ENCODE data around the gene GSTCD.
"Not testable (repeated sequence)": the region's sequence is repeated elsewhere in the genome, so short reads cannot be mapped to it uniquely, and the experiment has no call there.

Gene GSTCD

DNA sequence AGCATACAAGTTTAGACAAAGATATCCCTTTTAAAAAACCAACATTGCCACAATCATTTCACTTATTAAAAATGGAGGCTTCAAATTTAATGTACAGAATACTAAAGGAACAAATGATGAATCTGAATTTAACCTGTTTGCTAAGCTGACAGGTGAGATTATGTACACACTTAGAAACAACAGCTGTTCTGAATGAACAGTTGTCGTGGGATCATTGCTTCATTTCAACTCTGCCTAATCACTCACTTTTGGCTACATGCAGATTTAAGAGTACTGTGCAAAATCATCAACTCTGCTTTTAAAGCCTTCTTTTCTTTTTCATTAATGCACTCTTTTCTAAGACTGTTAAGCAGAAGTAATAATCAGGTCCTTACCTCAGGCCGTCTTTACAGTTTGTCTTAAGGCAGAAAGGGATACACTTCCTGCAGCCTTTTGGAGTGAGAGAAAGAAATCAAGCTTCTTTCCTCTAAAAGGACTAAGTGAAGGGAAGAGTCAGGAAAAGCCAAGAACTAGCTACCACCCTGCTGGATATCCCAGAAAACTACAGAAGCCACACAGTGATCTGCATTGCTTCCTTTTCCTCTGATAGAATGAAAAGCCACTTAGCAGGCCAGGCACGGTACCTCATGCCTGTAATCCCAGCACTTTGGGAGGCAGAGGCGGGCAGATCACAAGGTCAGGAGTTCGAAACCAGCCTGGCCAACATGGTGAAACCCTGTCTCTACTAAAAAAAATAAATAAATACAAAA is 132.0 kb downstream of the GSTCD start:
- Histone ChIP-seq H3K36me3 (ENCODE audit: control insufficient read depth, insufficient read depth, low read length) (peaks cover 4% of the 10 kb centered on the region), H3K27me3 (replicated peaks; ENCODE audit: control insufficient read depth, insufficient read depth, low read length) (no peaks in the 10 kb centered on the region), H3K4me3 (replicated peaks; ENCODE audit: low read depth, low read length) (no peak overlapping the region)
- DNase-seq (ENCODE audit: extremely low read depth, insufficient read length): no peak
- TF ChIP-seq, protein P1, sequence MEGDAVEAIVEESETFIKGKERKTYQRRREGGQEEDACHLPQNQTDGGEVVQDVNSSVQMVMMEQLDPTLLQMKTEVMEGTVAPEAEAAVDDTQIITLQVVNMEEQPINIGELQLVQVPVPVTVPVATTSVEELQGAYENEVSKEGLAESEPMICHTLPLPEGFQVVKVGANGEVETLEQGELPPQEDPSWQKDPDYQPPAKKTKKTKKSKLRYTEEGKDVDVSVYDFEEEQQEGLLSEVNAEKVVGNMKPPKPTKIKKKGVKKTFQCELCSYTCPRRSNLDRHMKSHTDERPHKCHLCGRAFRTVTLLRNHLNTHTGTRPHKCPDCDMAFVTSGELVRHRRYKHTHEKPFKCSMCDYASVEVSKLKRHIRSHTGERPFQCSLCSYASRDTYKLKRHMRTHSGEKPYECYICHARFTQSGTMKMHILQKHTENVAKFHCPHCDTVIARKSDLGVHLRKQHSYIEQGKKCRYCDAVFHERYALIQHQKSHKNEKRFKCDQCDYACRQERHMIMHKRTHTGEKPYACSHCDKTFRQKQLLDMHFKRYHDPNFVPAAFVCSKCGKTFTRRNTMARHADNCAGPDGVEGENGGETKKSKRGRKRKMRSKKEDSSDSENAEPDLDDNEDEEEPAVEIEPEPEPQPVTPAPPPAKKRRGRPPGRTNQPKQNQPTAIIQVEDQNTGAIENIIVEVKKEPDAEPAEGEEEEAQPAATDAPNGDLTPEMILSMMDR (IDR thresholded peaks at IDR 0.05; ENCODE audit: insufficient read depth, low read length, poor library complexity, severe bottlenecking): no peak

DNA sequence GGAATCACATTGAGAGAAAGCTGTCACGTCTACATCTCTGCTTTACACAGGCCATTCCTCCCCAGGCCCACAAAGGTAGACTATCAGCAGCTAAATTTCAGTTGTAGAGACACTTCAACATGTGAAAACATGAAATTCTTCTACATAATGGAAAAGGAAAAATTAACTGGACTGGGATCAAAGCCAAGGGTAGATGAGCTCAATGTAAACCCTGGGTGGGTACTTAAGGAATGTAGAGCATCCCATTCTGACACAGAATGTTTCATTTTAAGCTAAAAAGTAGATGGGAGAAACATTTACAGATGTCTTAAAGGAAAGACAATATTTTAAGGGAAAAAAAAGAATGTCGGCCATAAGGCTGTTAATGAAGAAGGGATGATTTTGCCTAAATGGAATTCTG is 135.4 kb downstream of the GSTCD start:
- H3K4me3 ChIP-seq (replicated peaks; ENCODE audit: low read depth, low read length): no peak overlapping the region
- DNase-seq (ENCODE audit: extremely low read depth, insufficient read length): no peak
- no peaks in the 10 kb centered on the region for H3K27me3 ChIP-seq (replicated peaks; ENCODE audit: control insufficient read depth, insufficient read depth, low read length)
- TF ChIP-seq, protein P1 (IDR thresholded peaks at IDR 0.05; ENCODE audit: insufficient read depth, low read length, poor library complexity, severe bottlenecking): no peak
- no peaks in the 10 kb centered on the region; the same call in none of the 2 replicates for H3K36me3 ChIP-seq (ENCODE audit: control insufficient read depth, insufficient read depth, low read length)

DNA sequence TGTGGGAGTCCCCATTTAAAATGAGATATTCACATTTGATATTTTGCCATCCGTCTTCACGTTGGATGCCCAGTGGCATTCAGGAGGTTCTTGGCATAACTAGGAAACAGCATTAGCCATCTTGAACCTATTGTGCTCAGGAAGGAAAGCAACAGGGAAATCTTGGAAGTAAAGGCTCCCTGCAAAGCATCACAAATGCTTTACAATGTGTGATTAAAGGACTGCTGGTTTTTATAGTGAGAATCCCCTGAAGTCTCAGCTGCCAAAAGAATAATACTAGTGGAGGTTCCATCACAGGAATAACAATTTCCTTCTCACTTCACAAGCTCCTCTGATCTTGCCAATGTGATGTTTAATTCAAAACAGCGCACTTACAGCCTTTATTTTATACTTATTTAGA is 137.0 kb downstream of the GSTCD start:
- Histone ChIP-seq H3K4me3 (replicated peaks; ENCODE audit: low read depth, low read length) (no peak overlapping the region), H3K27me3 (replicated peaks; ENCODE audit: control insufficient read depth, insufficient read depth, low read length) (no peaks in the 10 kb centered on the region), H3K36me3 (ENCODE audit: control insufficient read depth, insufficient read depth, low read length) (no peaks in the 10 kb centered on the region; the same call in none of the 2 replicates)
- TF ChIP-seq, protein P1 (IDR thresholded peaks at IDR 0.05; ENCODE audit: insufficient read depth, low read length, poor library complexity, severe bottlenecking): no peak
- no peak for DNase-seq (ENCODE audit: extremely low read depth, insufficient read length)

DNA sequence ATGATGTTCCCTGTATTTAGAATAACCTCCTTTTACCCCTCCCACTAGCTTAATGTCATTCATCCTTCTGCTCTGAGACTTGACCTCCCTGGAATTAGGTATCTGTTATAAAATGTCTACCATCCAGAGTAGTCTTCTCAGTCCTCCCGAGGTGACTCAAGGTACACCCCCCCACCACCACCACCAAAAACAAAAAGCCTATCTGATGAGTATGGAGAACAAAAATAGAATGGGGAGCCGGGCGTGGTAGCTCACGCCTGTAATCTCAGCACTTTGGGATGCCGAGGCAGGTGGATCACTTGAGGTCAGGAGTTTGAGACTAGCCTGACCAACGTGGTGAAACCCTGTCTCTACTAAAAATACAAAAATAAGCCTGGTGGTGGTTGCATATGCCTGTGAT is 139.8 kb downstream of the GSTCD start:
- not testable (repeated sequence) for H3K36me3 ChIP-seq (ENCODE audit: control insufficient read depth, insufficient read depth, low read length); H3K27me3 ChIP-seq (replicated peaks; ENCODE audit: control insufficient read depth, insufficient read depth, low read length); DNase-seq (ENCODE audit: extremely low read depth, insufficient read length)

DNA sequence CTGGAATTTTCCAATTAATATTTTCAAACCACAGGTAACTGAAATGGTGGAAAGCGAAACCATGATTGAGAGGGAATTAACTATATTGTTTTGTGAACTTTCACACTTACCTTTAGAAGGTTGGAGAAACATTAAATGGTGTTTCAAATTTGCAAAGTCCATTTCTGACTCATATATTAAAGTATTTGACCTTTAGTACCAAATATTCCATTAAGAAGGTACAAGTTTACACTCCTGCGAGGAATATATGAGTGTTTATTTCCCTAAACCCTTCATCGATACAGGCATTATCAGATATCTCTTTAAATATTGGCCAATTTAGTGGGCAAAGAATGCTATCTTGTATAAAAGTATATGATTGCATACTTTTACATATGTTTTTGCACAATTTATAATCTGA is 142.6 kb downstream of the GSTCD start:
- H3K36me3 ChIP-seq (ENCODE audit: control insufficient read depth, insufficient read depth, low read length): no peaks in the 10 kb centered on the region
- no peak for DNase-seq (ENCODE audit: extremely low read depth, insufficient read length)
- TF ChIP-seq, protein P1 (IDR thresholded peaks at IDR 0.05; ENCODE audit: insufficient read depth, low read length, poor library complexity, severe bottlenecking): no peak
- no peak overlapping the region for H3K4me3 ChIP-seq (replicated peaks; ENCODE audit: low read depth, low read length)
- no peaks in the 10 kb centered on the region for H3K27me3 ChIP-seq (replicated peaks; ENCODE audit: control insufficient read depth, insufficient read depth, low read length)

More for the DNA sequence above, 139.8 kb downstream of the GSTCD start:
- H3K4me3 ChIP-seq (replicated peaks; ENCODE audit: low read depth, low read length): not testable (repeated sequence)

DNA sequence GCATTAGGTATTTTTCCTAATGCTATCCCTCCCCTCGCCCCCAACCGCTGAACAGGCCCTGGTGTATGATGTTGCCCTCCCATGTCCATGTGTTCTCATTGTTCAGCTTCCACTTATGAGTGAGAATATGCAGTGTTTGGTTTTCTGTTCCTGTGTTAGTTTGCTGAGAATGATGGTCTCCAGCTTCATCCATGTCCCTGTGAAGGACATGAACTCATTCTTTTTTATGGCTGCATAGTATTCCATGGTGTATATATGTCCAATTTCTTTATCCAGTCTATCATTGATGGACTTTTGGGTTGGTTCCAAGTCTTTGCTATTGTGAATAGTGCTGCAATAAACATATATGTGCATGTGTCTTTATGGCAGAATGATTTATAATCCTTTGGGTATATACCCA is 143.6 kb downstream of the GSTCD start:
- DNase-seq (ENCODE audit: extremely low read depth, insufficient read length); H3K4me3 ChIP-seq (replicated peaks; ENCODE audit: low read depth, low read length): not testable (repeated sequence)

More for the DNA sequence above, 143.6 kb downstream of the GSTCD start:
- H3K36me3 ChIP-seq (ENCODE audit: control insufficient read depth, insufficient read depth, low read length); H3K27me3 ChIP-seq (replicated peaks; ENCODE audit: control insufficient read depth, insufficient read depth, low read length): not testable (repeated sequence)

Measured in GM06990 (cell line).